HG03175 (cell line): ENCODE measurements around the gene ZFYVE19.

Experiments
- ATAC-seq: cut with Tn5 transposase; IDR thresholded peaks from one replicate; pipeline ENCODE4 v1.9.1; 2021; ENCODE audit warnings: mild to moderate bottlenecking, moderate library complexity; ENCODE audit not compliant: unreplicated experiment

The ZFYVE19 gene

DNA sequence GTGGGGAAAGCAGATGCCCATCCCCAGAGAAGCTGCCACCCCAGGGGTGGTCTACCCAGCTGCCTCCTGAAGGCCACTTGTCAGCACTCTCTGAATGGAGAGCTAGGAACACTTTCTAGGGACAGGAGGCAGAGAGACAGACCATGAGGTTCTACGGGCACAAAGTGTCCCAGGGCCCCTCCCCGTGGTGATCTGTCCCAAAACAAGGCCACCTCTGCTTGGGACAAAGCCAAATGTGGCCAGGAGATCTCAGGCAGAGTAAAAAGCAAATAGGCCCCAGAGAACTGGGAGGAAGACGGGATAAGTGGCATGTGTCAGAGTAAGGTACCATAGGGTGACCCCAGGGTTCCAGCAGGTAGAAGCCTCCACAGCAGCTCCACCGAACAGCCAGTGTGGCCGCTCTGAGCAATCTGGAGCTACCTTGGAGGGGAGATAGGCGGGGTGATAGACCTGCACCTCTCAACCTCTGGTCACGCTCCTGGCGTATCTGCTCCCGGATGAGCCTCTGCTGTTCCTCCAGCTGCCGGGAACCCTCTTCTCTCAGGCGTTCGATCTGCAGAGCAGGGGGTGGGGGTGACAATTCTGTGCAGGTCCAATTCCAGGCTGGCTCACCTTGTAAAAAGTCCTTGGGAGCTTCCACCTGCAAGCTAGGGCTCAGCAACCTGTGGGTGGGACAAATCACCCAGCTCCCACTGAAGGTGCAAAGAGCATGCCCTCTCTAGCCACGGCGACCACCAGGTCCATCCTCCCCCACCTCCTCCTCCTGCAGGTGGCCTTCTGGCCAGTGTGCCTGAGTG lies 31.0 kb upstream of the ZFYVE19 start:
- no peak for ATAC-seq

GRCh38 chr15:40776537-40777141 lies 30.2 kb upstream of the ZFYVE19 start:
- ATAC-seq, result no peak

GRCh38 chr15:40782609-40783227 lies 24.2 kb upstream of the ZFYVE19 start:
- no peak for ATAC-seq

- ATAC-seq, result no peak
Observed at GRCh38 chr15:40785164-40785563, 21.7 kb upstream of the ZFYVE19 start.

GRCh38 chr15:40785814-40786213 lies 21.1 kb upstream of the ZFYVE19 start:
- ATAC-seq, result no peak

DNA sequence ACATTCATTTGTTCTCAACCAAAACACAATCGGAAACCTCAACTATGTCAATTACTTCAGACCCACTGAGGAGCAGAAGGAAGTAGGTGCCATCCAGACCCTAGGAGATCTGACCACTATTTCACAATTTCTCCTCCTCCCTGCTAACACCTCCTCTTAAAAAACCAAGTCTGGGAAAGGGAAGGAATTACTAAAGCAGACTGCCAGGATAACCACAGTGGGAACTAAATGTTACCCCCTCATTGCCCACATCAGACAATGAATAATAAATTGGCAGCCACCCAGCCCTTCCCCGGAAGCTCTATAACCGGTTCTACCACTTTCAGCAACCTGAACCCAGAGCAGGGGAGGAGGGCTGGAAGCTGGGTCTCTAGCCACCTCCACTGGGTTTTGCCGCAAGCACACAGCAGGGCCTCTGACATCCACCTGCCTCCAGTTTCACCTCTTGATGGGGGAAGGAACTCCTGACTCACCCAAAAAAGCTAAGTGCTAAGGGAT lies 19.5 kb upstream of the ZFYVE19 start:
- ATAC-seq, result no peak

GRCh38 chr15:40787991-40788390 lies 18.9 kb upstream of the ZFYVE19 start:
- ATAC-seq, result no peak

GRCh38 chr15:40789119-40789518 lies 17.8 kb upstream of the ZFYVE19 start:
- ATAC-seq, result no peak

- no peak for ATAC-seq
Observed at GRCh38 chr15:40789999-40790398, 16.9 kb upstream of the ZFYVE19 start.

GRCh38 chr15:40790718-40791117 lies 16.2 kb upstream of the ZFYVE19 start:
- ATAC-seq, result no peak

GRCh38 chr15:40792394-40792793 lies 14.5 kb upstream of the ZFYVE19 start:
- ATAC-seq, result no peak

GRCh38 chr15:40793216-40793989 lies 13.5 kb upstream of the ZFYVE19 start:
- ATAC-seq, result no peak

- ATAC-seq, result no peak
Observed at GRCh38 chr15:40796041-40796440, 10.8 kb upstream of the ZFYVE19 start.

DNA sequence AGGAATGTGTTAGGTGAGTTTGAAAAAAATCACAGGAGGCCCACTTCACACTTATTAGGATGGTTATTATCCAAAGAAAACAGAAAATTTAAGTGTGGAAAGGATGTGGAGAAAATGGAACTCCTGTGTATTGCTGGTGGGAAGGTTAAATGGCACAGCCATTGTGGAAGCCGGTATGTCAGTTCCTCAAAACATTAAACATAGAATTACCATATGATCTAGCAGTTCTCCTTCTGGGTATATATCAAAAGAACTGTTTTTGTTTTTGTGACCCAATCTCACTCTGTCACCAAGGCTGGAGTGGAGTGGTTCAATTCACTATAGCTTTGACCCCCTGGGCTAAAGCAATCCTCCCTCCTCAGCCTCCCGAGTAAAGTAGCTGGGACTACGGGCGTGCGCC lies 10.4 kb upstream of the ZFYVE19 start:
- ATAC-seq, result no peak

- ATAC-seq, result no peak
Observed at GRCh38 chr15:40799523-40799922, 7.4 kb upstream of the ZFYVE19 start.

- ATAC-seq, result no peak
Observed at GRCh38 chr15:40803076-40803475, 3.8 kb upstream of the ZFYVE19 start.

GRCh38 chr15:40803688-40804087 lies 3.2 kb upstream of the ZFYVE19 start:
- no peak for ATAC-seq

DNA sequence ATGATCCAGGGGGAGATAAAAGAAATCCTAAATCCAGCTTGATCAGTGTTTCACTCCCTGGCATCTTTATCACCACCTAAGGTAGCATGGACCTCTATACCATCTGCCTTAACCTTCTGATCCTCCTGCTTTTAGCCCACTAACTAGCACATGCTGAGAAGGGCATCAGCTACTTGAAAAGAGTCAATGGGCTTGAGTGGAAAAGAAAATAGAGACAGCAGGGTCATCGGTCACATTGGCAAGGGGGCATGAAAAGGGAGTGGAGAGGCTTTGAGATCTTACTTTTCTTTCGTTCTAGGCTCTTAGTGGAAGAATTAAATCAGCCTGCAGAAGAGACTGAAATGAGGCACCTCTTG lies 239 bp upstream of the ZFYVE19 start:
- no peak for ATAC-seq

- ATAC-seq, result no peak
Observed at GRCh38 chr15:40807888-40808461, 1.1 kb downstream of the ZFYVE19 start.

- no peak for ATAC-seq
Observed at GRCh38 chr15:40808861-40809450, 2.1 kb downstream of the ZFYVE19 start.
